Thyroid gland (tissue), 4 donors: ENCODE data around the gene GRIK4.

Experiments
- POLR2A ChIP-seq, 2 donors: fragments of 450-650 bp; IDR thresholded peaks; one replicate each; pipeline ENCODE4 v1.6.1; 2017; ENCODE audit warnings: antibody characterized with exemption in 2 of 2, mild to moderate bottlenecking in 2 of 2, moderate library complexity in 1 of 2
- TF ChIP-seq, protein P1 (sequence below), 6 experiments: fragments of 200-600 bp in 3 of 6; fragments of 450-650 bp in 3 of 6; sonication (generic) in 3 of 6; IDR thresholded peaks; one replicate each; pipeline ENCODE4 v1.5.1; 2016 to 2019; ENCODE audit warnings: antibody characterized with exemption in 6 of 6, mild to moderate bottlenecking in 2 of 6, inconsistent platforms in 1 of 6, moderate library complexity in 1 of 6

DNA sequence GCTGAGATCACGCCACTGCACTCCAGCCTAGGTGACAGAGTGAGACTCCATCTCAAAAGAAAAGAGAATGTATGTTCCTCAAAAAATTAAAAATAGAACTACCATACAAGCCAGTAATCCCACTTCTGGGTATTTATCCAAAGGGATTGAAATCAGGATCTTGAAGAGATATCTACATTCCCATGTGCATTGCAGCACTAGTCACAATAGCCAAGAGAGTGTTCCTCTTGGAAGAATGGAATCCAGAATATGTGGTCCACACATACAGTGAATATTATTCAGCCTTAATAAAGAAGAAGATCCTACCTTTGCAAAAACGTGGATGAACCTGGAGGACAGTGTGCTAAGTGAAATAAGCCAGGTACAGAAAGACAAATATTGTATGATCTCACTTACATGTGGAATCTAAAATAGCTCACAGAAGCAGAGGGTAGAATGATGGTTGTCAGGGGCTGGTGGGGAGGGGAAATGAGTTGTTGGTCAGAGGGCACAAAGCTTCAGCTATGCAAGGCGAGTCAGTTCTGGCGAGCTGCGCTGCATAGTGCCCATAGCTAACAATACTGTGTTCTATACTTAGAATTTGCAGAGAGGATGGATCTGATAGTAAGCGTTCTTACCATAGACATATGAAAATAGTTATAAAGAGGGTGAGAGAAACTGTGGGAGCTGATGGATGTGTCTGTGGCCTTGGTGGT is 32.1 kb downstream of the GRIK4 start:
- TF ChIP-seq POLR2A (IDR thresholded peaks at IDR 0.05) = no peak
- TF ChIP-seq, protein P1, sequence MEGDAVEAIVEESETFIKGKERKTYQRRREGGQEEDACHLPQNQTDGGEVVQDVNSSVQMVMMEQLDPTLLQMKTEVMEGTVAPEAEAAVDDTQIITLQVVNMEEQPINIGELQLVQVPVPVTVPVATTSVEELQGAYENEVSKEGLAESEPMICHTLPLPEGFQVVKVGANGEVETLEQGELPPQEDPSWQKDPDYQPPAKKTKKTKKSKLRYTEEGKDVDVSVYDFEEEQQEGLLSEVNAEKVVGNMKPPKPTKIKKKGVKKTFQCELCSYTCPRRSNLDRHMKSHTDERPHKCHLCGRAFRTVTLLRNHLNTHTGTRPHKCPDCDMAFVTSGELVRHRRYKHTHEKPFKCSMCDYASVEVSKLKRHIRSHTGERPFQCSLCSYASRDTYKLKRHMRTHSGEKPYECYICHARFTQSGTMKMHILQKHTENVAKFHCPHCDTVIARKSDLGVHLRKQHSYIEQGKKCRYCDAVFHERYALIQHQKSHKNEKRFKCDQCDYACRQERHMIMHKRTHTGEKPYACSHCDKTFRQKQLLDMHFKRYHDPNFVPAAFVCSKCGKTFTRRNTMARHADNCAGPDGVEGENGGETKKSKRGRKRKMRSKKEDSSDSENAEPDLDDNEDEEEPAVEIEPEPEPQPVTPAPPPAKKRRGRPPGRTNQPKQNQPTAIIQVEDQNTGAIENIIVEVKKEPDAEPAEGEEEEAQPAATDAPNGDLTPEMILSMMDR (IDR thresholded peaks at IDR 0.05) = no peak
